ENCODE measurements around the gene ZNF674. TPM values are rescaled to one million over a fixed set of nuclear protein-coding genes. Genes with fewer than 3 reads are reported as not detected.
"Not testable (repeated sequence)": the region's sequence is repeated elsewhere in the genome, so short reads cannot be mapped to it uniquely, and the experiment has no call there.

ZNF674 gene
- polyA plus RNA-seq, 4 donors = 5.4 to 8.6 (median 6.7) TPM

- no peak for DNase-seq (ENCODE audit: low read depth in 4 of 4, low spot score in 2 of 4)
These were observed 59.3 kb downstream of the ZNF674 start for GRCh38 chrX:46485897-46486296.

- not testable (repeated sequence) for DNase-seq (ENCODE audit: low read depth in 4 of 4, low spot score in 2 of 4)
These were observed 66.6 kb downstream of the ZNF674 start for GRCh38 chrX:46478634-46479033.

GRCh38 chrX:46477435-46477834, 67.8 kb downstream of the ZNF674 start:
- DNase-seq (ENCODE audit: low read depth in 4 of 4, low spot score in 2 of 4) = no peak

- no peak for DNase-seq (ENCODE audit: low read depth in 4 of 4, low spot score in 2 of 4)
These were observed 80.0 kb downstream of the ZNF674 start for GRCh38 chrX:46465203-46465602.

- no peak for DNase-seq (ENCODE audit: low read depth in 4 of 4, low spot score in 2 of 4)
These were observed 81.5 kb downstream of the ZNF674 start for GRCh38 chrX:46463682-46464081.

GRCh38 chrX:46461660-46462191, 83.5 kb downstream of the ZNF674 start:
- DNase-seq (ENCODE audit: low read depth in 4 of 4, low spot score in 2 of 4) = no peak

GRCh38 chrX:46460801-46461659, 84.2 kb downstream of the ZNF674 start:
- not testable (repeated sequence) for DNase-seq (ENCODE audit: low read depth in 4 of 4, low spot score in 2 of 4)

- no peak for DNase-seq (ENCODE audit: low read depth in 4 of 4, low spot score in 2 of 4)
These were observed 85.6 kb downstream of the ZNF674 start for GRCh38 chrX:46459603-46460002.

GRCh38 chrX:46456125-46456922, 88.9 kb downstream of the ZNF674 start:
- no peak for DNase-seq (ENCODE audit: low read depth in 4 of 4, low spot score in 2 of 4)

Other genes with a start within 250 kb of the ZNF674 start
- 1 to 10 TPM; 1.9 to 3.0 (median 2.4) TPM for gene CHST7, start 28.3 kb upstream of the ZNF674 start, polyA plus RNA-seq (ENCODE audit: insufficient read length in 4 of 4)
- 1 to 10 TPM; 4.0 to 5.5 (median 5.0) TPM for gene SLC9A7, start 213.7 kb upstream of the ZNF674 start, polyA plus RNA-seq (ENCODE audit: insufficient read length in 4 of 4)

All from left renal cortex interstitium (tissue), 4 donors.